CD4-positive, alpha-beta T cell treated with Interleukin-2 at 100 ng/mL for 4 hours (primary cell): ENCODE results near the gene TFF3.

Experiments used
- DNase-seq: peaks from one replicate; pipeline ENCODE4 v3.0.0-alpha.2; 2020; ENCODE audit warnings: low spot score

Gene TFF3

GRCh38 chr21:42320791-42321190, 5.6 kb upstream of the TFF3 start:
- no peak for DNase-seq

- no peak for DNase-seq
Measured at GRCh38 chr21:42319851-42320572, 4.8 kb upstream of the TFF3 start.

- DNase-seq = no peak
Measured at GRCh38 chr21:42319376-42319775, 4.2 kb upstream of the TFF3 start.

- DNase-seq = no peak
Measured at GRCh38 chr21:42317826-42318746, 2.9 kb upstream of the TFF3 start.

GRCh38 chr21:42317341-42317741, 2.1 kb upstream of the TFF3 start:
- DNase-seq = no peak

- DNase-seq = no peak
Measured at GRCh38 chr21:42316891-42317290, 1.7 kb upstream of the TFF3 start.

- DNase-seq = no peak
Measured at GRCh38 chr21:42314616-42315295, 453 bp downstream of the TFF3 start.

GRCh38 chr21:42313501-42313969, 1.7 kb downstream of the TFF3 start:
- DNase-seq = no peak

GRCh38 chr21:42312626-42313104, 2.5 kb downstream of the TFF3 start:
- DNase-seq = no peak

GRCh38 chr21:42311816-42312625, 3.2 kb downstream of the TFF3 start:
- DNase-seq = no peak

GRCh38 chr21:42311160-42311559, 4.0 kb downstream of the TFF3 start:
- DNase-seq = no peak

- DNase-seq = no peak
Measured at GRCh38 chr21:42310411-42311001, 4.7 kb downstream of the TFF3 start.

GRCh38 chr21:42309753-42310213, 5.4 kb downstream of the TFF3 start:
- DNase-seq = peak; percentile 65

- DNase-seq = no peak
Measured at GRCh38 chr21:42308914-42309752, 6.1 kb downstream of the TFF3 start.

- no peak for DNase-seq
Measured at GRCh38 chr21:42308161-42308913, 6.9 kb downstream of the TFF3 start.

GRCh38 chr21:42307106-42307505, 8.1 kb downstream of the TFF3 start:
- no peak for DNase-seq

- DNase-seq = no peak
Measured at GRCh38 chr21:42306366-42307035, 8.7 kb downstream of the TFF3 start.

GRCh38 chr21:42305707-42306147, 9.5 kb downstream of the TFF3 start:
- no peak for DNase-seq
